T47D (cell line): Measurements from ENCODE around the gene SNTN.

Source experiments
- DNase-seq, 2 experiments: peaks; one replicate each; pipeline versions ENCODE4 v3.0.0 to v3.0.0-alpha.2; 2011 to 2012; ENCODE audit warnings: low read depth in 1 of 2, low spot score in 1 of 2
- JUND ChIP-seq: IDR thresholded peaks from 2 replicates; pipeline ENCODE4 v1.6.1; 2012; ENCODE audit warnings: low read depth
- in situ Hi-C: cut with HindIII; loops from 2 replicates; pipeline ENCODE4 v1.10.0; 2016; ENCODE audit warnings: low sequenced_read_pairs, low pct_unique_long_range_greater_than_20kb

The SNTN gene

GRCh38 chr3:63689285-63689684 lies 36.8 kb downstream of the SNTN start:
- in situ Hi-C loops: no loop called here
- no peak for DNase-seq
- no peak for TF ChIP-seq JUND

- in situ Hi-C loops: no loop called here
These were observed 40.9 kb downstream of the SNTN start for GRCh38 chr3:63693351-63693750.

GRCh38 chr3:63705092-63705645 lies 52.7 kb downstream of the SNTN start:
- no peak for DNase-seq
- no peak for TF ChIP-seq JUND
- in situ Hi-C loops: no loop called here

More at GRCh38 chr3:63693351-63693750, 40.9 kb downstream of the SNTN start:
- TF ChIP-seq JUND: no peak
- no peak for DNase-seq

GRCh38 chr3:63706321-63707085 lies 54.0 kb downstream of the SNTN start:
- no peak for DNase-seq
- TF ChIP-seq JUND: no peak
- in situ Hi-C loops: no loop called here

- no peak for DNase-seq
- in situ Hi-C loops: no loop called here
- TF ChIP-seq JUND: no peak
These were observed 55.3 kb downstream of the SNTN start for GRCh38 chr3:63707731-63708130.

- TF ChIP-seq JUND: no peak
- in situ Hi-C loops: no loop called here
- DNase-seq: no peak
These were observed 57.1 kb downstream of the SNTN start for GRCh38 chr3:63709576-63709975.
